HG02623 (cell line): ENCODE results near the gene STRIT1.
"Not testable (repeated sequence)": the region's sequence is repeated elsewhere in the genome, so short reads cannot be mapped to it uniquely, and the experiment has no call there.

Source experiments
- ATAC-seq: cut with Tn5 transposase; IDR thresholded peaks from one replicate; pipeline ENCODE4 v1.9.1; 2021; ENCODE audit warnings: moderate library complexity; ENCODE audit not compliant: unreplicated experiment

STRIT1 gene

DNA sequence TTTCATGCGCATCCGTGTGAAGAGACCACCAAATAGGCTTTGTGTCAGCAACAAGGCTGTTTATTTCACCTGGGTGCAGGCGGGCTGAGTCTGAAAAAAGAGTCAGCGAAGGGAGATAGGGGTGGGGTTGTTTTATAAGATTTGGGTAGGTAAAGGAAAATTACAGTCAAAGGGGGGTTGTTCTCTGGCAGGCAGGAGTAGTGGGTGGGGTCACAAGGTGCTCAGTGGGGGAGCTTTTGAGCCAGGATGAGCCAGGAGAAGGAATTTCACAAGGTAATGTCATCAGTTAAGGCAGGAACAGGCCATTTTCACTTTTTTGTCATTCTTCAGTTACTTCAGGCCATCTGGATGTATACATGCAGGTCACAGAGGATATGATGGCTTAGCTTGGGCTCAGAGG is 19.0 kb downstream of the STRIT1 start:
- ATAC-seq, result not testable (repeated sequence)

DNA sequence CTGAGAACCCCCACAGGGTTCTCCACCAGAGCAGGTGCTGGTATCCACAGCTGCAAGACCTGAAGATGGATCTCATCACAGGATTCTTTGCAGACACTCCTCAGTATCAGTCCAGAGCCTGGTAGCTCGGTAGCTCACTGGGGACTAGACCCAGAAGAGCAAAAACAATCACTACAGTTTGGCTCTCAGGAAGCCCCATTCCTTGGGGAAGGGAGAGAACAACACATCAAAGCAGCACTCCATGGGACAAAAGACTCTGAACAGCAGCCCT is 22.2 kb downstream of the STRIT1 start:
- no peak for ATAC-seq

DNA sequence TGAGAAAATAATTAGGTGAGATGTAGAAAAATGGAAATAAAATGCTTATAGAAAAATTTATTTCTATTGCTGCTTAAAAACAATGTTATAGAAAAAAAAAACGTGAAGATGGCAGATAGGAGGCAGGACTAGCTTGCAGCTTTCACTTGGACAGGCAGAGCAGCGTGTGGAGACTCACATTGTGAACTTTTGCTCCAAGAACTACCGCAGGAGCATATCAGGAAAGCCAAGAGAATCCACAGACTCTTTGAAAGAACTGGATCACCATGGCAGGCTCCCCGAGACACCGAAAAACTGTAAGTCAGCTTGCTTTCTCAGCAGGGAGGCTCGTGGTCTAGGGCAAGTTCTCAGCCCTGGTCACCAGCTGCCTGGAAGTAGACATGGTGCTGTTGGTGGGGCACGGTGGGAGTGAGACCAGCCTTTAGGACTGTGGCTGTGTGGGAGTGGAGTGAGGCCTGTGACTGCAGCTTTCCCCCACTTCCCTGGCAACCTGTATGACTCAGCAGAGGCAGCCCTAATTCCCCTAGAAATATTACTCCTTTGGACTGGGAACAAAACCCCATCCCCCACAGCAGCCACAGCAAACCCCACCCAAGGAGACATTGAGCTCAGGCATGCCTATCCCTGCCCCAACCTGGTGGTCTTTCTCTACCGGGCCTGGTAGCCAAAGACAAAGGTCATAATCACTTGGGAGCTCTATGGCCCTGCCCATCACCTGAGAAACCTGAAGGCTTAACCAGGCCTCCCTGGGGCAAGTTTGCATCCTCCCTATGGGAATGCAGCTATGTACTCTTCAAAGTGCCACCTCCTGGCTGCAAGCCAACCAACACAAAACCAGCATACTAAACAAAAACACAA is 22.8 kb downstream of the STRIT1 start:
- no peak for ATAC-seq

DNA sequence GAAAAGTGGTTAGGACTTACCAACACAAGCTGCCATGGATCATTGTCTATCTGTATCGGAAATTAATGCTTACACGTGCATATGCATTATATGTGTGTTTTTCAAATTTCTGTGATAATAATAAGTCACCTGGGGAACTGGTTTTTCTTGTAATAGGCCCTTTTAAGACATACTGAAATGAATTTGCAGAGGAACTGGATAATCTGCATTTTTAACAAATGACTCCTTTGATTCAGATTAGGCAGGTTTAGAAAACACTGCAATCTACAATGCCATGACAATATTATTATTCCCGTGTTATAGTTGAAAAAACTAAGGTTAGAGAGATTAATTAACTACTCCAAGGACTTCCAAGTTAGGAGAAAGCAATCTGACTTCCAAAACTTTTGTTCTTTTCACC is 23.4 kb downstream of the STRIT1 start:
- no peak for ATAC-seq

DNA sequence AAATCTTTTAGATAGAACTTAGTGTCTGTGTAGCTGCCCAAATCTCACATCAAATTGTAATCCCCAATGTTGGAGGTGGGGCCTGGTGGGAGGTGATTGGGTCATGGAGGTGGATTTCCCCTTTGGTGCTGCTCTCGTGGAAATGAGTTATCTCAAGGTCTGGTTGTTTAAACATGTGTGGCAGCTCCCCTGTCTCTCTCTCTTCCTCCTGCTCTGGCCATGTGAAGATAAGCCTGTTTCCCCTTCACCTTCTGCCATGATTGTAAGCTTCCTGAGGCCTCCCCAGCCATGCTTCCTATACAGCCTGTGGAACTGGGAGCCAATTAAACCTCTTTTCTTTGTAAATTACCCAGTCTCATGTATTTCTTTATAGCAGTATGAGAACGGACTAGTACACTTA is 30.6 kb downstream of the STRIT1 start:
- ATAC-seq, result not testable (repeated sequence)

DNA sequence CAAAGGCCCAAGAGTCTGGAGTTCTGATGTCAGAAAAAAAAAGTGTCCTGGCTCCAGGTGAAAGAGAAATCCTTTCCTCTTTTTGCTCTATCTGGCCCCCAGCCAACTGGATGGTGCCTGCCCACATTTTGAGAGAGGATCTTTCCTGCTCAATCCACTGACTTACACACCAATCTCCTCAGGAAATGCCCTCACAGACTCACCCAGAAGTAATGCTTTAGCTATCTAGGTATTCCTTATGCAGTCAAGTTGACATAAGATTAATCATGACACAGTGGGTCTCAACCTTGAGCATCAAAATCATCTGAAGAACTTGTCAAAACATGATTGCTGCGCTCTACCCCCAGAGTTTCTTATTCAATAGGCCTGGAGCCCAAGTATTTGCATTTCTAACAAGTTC is 31.2 kb downstream of the STRIT1 start:
- no peak for ATAC-seq

DNA sequence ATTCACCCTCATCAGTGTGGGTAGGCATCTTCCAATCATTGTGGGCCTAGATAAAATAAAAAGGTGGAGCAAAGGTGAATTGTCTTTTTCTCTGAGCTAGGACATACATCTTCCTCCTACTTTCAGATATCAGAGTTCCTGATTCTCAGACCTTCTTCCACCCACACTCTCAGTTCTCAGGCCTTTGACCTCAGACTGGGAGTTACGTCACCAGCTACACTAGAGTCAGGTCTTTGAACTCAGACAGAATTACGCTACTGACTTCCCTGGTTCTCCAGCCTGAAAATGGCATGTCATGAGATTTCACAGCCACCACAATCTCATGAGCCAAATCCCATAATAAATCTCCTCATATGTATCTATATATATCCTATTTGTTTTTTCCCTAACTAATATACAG is 39.0 kb downstream of the STRIT1 start:
- no peak for ATAC-seq

DNA sequence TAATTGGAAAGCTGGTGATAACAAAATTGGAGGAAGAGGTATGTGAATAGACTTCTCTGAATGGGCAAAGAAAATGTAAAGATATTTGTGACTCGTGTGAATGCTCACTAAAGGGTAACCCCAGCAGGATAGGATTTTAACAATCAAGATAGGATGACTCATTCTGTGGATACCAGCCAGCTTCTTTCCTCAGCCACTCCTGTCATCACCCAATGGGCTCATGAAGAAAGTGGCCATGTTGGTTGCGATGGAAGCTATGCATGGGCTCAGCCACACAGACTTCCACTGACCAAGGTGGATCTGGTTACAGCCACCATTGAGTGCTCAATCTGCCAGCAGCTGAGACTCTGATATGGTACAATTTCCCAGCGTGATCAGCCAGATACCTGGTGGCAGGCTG is 40.9 kb downstream of the STRIT1 start:
- ATAC-seq, result no peak

DNA sequence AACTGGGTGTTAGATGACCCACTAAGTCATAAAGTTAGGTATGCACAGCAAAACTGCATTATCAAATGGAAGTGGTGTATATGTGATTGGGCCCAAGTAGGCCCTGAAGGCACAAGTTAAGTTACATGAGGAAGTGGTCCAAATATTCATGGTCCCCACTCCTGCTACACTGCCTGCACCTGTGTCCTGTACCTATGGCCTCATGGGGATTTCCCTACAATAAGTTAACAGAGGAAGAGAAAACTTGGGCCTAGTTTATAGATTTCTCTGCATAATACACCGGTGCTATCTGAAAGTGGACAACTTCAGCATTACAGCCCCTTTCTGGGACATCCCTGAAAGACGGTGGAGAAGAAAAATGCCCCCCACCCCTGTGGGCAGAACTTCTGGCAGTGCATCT is 41.5 kb downstream of the STRIT1 start:
- ATAC-seq, result no peak

DNA sequence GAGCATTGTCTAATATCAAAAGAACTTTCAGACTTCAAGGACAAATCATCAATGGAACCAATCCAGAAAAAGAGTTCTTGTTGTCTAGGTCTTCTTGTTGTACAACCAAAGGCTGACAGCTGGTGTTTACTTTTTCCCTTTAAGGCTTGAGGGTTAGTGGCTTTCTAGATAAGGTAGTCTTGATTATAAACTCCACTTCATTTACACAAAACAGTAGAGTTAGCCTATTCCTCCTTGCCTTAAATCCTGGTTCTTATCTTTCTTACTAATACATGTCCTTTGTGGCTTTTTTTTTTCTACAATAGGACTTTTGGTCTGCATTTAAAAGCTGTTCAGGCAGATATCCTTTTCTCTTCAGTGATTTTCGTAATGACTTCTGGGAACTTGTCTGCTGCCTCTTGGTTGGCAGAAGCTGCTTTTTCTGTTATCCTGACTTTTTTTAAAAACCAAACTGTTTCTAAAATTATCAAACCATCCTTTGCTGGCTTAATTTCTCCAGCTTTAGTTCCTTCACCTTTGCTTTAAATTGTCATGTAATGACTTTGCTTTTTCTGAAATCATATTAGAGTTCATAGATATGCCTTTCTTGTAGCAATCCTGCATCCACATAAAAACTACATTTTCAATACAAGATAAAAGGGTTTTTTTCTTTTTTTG is 44.8 kb downstream of the STRIT1 start:
- no peak for ATAC-seq

DNA sequence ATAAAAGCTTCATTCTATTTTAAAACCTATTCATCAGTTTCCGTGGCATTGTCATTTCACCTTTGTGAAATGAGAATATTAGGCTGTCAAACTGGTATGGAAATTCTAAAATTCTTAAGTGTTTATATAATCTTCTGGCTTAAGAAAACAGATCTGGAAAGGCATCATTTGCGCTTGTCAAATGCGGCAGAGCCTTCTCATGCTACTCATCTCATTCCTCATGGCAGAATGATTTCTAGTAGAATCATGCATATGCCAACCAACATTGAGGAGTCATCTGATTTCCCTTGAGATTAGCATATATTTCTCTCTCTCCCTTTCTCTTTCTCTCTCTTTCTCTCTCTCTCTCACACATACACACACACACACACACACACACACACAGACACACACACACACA is 48.8 kb downstream of the STRIT1 start:
- ATAC-seq, result no peak

DNA sequence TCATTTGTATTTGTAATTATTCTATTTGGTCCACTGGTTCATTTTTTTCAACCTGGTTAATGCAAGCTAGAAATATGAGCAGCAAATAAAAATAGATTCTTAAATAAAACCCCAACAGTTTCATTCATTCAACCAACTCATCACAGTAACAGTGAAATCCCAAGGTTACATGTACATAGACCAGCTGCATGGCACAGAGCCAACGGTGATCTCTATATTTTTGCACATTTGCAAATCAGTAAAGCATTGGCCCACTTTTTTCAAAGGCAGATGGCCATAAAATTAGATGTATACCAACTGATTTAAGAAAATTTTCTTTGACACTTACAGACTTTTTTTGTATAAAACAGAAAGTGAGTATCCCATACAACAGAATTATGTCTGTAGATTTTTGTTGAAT is 49.3 kb downstream of the STRIT1 start:
- no peak for ATAC-seq

DNA sequence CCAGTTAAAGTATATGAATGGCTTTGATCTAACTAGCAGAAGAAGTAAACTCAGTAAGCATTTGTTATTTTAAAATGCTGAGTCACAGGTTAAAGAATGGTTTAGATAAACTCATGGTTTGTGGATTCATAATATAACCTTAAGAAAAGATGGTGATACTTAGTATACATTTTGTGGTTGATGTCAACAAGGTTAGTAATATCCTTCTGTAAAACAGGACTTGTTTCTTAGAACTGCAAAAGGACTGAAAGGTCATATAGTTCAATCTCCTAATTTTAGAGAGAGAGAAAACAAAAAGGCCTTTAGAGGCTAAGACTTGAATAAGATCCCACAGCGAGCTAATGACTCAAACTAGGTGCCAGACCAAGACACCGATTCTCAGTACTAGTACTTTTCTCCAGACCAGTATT is 50.0 kb downstream of the STRIT1 start:
- ATAC-seq, result no peak

DNA sequence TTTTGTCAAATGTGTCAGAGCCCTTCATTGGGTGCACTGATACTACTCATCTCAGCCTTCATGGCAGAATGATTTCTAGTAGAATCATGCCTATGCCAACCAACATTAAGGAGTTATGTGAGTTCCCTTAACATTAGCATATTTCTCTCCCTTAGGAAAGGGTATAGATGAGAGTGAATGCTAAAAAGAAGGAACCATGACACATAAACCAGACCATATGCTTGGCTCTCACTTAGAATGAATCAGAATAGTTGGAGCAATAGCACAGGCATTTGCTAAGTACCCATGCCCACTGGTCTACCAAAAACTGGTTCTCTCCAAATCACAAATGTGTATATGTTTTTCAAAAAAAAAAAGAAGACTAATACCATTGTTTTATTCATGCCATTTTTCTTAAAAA is 51.1 kb downstream of the STRIT1 start:
- no peak for ATAC-seq

DNA sequence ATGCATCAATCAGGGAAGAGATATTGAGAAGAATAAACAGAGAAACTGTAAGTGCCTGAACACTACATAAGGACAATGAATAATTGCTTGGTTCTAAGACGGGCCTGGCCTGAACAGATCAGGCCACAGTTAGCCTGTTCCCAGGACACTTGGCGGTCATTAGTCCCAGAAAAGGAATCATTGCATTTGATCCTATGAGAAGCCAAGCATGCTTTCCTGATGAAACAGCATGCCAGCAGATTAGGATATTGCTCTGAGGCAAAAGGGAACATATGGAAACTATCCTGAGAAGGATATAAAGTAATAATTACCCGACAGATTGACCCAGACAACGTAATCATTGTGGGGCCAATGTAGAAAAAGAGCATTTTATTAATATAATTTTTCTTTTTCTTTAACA is 51.9 kb downstream of the STRIT1 start:
- no peak for ATAC-seq
